GM12874 (cell line): ENCODE data around the gene CALML3.

Source experiments
- TF ChIP-seq, protein P1 (sequence below): IDR thresholded peaks from 2 replicates; pipeline ENCODE4 v1.5.1; 2011; ENCODE audit warnings: low read depth, mild to moderate bottlenecking, control low read depth, low read length, moderate library complexity; ENCODE audit not compliant: insufficient read depth

Gene CALML3

GRCh38 chr10:5528989-5529701, 4.4 kb downstream of the CALML3 start:
- TF ChIP-seq, protein P1, sequence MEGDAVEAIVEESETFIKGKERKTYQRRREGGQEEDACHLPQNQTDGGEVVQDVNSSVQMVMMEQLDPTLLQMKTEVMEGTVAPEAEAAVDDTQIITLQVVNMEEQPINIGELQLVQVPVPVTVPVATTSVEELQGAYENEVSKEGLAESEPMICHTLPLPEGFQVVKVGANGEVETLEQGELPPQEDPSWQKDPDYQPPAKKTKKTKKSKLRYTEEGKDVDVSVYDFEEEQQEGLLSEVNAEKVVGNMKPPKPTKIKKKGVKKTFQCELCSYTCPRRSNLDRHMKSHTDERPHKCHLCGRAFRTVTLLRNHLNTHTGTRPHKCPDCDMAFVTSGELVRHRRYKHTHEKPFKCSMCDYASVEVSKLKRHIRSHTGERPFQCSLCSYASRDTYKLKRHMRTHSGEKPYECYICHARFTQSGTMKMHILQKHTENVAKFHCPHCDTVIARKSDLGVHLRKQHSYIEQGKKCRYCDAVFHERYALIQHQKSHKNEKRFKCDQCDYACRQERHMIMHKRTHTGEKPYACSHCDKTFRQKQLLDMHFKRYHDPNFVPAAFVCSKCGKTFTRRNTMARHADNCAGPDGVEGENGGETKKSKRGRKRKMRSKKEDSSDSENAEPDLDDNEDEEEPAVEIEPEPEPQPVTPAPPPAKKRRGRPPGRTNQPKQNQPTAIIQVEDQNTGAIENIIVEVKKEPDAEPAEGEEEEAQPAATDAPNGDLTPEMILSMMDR = no peak

DNA sequence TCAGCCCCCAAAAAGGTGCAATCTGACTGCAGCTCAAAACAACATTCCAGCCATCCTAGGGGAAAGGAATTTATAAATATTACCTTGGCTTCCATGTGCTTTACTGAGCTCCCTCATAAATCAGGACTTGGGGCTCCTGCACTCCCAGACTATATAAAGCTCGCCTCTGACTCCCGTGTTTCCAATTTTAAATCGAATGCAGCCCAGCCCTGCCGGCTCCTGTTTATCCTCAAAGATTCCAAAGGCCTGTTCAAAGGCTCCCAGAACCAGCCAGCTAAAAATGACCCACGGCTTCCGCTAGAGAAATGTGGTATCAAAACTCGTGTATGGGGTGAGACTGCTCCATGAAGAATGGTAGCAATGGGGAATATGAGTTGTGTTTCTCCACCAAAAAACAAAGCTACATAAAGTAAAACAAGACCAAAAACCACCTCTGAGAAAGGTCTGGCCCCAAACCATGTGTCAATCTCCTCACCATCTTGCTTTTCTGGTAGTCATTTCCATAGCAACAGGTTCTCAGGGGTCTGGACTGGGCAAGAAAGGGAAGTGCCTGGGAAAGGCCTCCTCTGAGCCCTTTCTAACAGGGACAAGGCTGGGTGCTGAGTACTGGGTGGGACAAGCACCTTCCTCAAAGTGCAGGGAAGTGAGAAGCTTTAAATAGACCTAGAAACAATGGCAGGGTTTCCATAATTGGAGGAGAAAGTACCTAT, 5.1 kb downstream of the CALML3 start:
- TF ChIP-seq, protein P1 = no peak

GRCh38 chr10:5530412-5530806, 5.6 kb downstream of the CALML3 start:
- TF ChIP-seq, protein P1 = no peak

DNA sequence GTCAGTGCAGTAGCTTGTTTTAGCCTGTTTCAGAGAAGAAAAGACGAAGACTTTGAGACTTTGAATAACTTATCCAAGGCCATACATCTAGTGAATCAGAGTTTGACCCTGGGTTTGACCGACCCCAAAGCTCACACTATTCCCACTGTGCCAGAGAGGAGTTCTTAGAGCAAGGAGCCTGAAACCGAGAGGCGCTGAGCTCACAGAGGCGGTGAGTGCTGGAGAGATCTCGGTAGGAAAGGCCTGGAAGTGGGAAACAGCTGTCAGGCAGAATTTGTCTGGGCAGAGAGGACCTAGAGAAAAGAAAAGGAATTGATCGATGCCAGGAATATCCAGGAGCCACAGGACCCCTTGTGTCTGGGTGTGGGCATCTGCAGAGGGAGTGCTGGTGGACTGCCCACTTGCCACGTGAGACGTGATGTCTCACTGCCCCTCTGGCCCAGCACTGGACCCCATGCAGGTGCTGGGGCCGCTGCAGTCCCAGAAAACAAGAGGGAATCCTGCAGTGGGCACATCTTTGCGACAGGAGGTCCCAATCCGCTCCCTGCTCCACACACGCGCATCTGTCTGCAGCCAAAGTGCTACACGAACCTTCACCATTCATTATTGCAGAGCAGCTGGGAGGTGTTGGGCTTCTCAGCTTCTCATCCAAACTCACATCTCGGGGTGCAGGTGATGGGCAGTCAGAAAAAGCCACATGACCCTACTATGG, 6.2 kb downstream of the CALML3 start:
- TF ChIP-seq, protein P1 = no peak

DNA sequence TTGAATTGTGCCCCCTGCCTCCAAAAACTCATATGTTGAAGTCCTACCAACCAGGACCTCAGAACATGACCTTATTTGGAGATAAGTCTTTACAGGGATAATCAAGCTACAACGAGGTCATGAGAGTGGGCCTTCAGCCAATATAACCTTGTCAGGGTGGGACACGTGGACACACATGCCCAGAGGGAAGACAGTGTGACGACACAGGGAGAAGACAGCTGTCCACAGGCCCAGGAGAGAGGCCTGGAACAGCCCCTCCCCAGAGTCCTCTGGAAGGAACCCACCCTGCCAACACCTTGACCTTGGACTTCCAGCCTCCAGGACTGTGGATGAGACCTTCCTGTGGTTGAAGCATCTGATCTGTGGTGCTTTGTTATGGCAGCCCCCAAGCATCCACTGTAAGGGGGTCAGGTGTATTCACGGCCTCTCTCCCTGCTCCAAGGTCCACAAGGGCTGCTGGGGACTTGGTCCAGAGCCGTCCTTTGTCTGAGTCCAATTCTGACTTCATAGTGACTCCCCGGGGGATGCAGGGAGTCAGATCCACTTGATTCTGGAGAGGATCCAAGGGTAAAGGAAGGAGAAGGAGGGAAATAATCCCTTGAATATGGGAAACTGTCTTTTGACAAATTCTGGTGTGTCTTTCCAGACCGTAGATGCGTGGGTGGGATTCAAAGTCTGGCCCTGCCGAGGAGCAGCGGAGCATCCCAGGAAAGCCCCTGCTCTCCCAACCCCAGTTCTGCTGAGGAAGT, 7.0 kb downstream of the CALML3 start:
- TF ChIP-seq, protein P1 = no peak

- TF ChIP-seq, protein P1 = no peak
These were observed 7.5 kb downstream of the CALML3 start for GRCh38 chr10:5532307-5532605.

DNA sequence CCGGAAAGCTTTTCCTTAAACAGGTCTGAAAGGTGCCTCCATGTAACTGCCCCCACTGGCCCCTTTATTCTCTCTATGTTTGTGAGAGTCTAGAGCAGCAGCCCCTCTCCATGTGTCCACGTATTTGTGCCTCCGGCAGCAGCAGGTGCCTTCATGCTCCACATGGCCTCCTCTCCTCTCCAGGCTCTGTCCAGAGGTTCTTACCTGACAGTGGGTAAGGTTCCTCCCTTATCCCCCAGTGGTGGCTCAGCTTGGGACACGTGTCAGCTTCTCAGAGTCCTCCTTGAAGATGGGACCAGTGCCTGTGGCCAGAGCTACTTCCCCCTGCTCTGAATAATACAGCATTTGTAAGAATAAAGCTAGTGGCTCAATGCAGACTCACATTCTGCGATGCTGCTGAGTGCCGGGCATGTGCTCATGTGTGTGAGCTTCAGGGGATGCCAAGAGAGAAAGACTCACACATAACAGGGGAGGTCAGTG, 7.9 kb downstream of the CALML3 start:
- TF ChIP-seq, protein P1 = no peak
